ENCODE measurements around the gene APOBEC3A. TPM values are rescaled to one million over a fixed set of nuclear protein-coding genes. Genes with fewer than 3 reads are reported as not detected.

The APOBEC3A gene
- total and polyA plus RNA-seq, 2 of the 4 experiments (the other 2 are of a cell fraction), result not detected

DNA sequence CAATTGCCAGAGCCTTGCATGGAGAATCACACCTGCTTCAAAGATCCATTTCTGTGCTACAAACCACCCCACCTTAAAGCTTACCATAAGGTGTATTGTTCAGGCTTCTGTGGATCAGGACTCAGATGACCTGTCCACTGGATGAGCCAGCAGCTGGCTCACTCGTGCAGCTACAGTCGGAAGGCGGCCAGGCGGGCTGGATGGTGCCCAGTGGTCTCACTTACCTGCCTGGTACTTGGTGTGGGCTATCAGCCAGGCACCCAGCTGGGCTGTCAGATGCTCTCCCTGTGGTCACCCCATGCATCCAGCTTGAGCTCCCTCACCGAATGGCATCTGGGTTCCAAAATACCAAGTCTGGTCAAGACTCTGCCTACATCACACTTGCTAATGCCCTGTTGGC, 13.8 kb downstream of the APOBEC3A start:
- H2BK20ac ChIP-seq (ENCODE audit: low read depth, low read length), result no peak overlapping the region
- H2BK15ac ChIP-seq (ENCODE audit: low read depth, low read length), result no peak overlapping the region
- dilution Hi-C loops (cut with HindIII; ENCODE audit: low sequenced_read_pairs, unreplicated experiment) (no loop called here), in situ Hi-C loops (cut with MboI; ENCODE audit: low sequenced_read_pairs) (no loop called here), intact Hi-C loops (cut with micrococcal nuclease) (no loop called here)
- TF ChIP-seq FOS (IDR thresholded peaks at IDR 0.05; ENCODE audit: low read depth, low read length) (no peak), RFX5 (IDR thresholded peaks at IDR 0.05; ENCODE audit: low read depth, low read length) (no peak), RCOR1 (IDR thresholded peaks at IDR 0.05; ENCODE audit: insufficient replicate concordance, low read length) (no peak), CEBPB (IDR thresholded peaks at IDR 0.05; ENCODE audit: low read depth, low read length) (no peak), RAD21 (IDR thresholded peaks at IDR 0.05; ENCODE audit: low read length) (no peak), BHLHE40 (IDR thresholded peaks at IDR 0.05; ENCODE audit: low read depth, low read length) (no peak), NFE2L2 (IDR thresholded peaks at IDR 0.05; ENCODE audit: low read depth, low read length) (no peak), MAZ (IDR thresholded peaks at IDR 0.05; ENCODE audit: borderline replicate concordance, low read depth, low read length) (no peak), MAFK (IDR thresholded peaks at IDR 0.05; ENCODE audit: low read depth, low read length) (no peak), POLR2A (IDR thresholded peaks at IDR 0.05; ENCODE audit: low read depth, low read length) (no peak), SMC3 (IDR thresholded peaks at IDR 0.05; ENCODE audit: low read depth, low read length) (no peak), CHD1 (IDR thresholded peaks at IDR 0.05; ENCODE audit: low read depth, low read length) (no peak), MXI1 (IDR thresholded peaks at IDR 0.05; ENCODE audit: borderline replicate concordance, low read depth, low read length) (no peak)
- TF ChIP-seq, protein P1, sequence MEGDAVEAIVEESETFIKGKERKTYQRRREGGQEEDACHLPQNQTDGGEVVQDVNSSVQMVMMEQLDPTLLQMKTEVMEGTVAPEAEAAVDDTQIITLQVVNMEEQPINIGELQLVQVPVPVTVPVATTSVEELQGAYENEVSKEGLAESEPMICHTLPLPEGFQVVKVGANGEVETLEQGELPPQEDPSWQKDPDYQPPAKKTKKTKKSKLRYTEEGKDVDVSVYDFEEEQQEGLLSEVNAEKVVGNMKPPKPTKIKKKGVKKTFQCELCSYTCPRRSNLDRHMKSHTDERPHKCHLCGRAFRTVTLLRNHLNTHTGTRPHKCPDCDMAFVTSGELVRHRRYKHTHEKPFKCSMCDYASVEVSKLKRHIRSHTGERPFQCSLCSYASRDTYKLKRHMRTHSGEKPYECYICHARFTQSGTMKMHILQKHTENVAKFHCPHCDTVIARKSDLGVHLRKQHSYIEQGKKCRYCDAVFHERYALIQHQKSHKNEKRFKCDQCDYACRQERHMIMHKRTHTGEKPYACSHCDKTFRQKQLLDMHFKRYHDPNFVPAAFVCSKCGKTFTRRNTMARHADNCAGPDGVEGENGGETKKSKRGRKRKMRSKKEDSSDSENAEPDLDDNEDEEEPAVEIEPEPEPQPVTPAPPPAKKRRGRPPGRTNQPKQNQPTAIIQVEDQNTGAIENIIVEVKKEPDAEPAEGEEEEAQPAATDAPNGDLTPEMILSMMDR (conservative IDR thresholded peaks at IDR 0.05; ENCODE audit: low read depth, low read length), result no peak
- TF ChIP-seq, protein P2, sequence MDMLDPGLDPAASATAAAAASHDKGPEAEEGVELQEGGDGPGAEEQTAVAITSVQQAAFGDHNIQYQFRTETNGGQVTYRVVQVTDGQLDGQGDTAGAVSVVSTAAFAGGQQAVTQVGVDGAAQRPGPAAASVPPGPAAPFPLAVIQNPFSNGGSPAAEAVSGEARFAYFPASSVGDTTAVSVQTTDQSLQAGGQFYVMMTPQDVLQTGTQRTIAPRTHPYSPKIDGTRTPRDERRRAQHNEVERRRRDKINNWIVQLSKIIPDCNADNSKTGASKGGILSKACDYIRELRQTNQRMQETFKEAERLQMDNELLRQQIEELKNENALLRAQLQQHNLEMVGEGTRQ (IDR thresholded peaks at IDR 0.05; ENCODE audit: low read depth, low read length), result no peak
- TF ChIP-seq, protein P3, sequence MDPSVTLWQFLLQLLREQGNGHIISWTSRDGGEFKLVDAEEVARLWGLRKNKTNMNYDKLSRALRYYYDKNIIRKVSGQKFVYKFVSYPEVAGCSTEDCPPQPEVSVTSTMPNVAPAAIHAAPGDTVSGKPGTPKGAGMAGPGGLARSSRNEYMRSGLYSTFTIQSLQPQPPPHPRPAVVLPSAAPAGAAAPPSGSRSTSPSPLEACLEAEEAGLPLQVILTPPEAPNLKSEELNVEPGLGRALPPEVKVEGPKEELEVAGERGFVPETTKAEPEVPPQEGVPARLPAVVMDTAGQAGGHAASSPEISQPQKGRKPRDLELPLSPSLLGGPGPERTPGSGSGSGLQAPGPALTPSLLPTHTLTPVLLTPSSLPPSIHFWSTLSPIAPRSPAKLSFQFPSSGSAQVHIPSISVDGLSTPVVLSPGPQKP (IDR thresholded peaks at IDR 0.05; ENCODE audit: borderline replicate concordance, low read depth, low read length), result no peak
- ChIA-PET POLR2A (ENCODE audit: unreplicated experiment) (no interaction called here), CTCF (interaction anchor here (1.0 kb wide), 1 partner anchor 32 kb away, joined by 4 read pairs; no protein-coding TSS in a partner anchor)
- H3K4me2 ChIP-seq (ENCODE audit: low read depth, low read length), result no peak overlapping the region
- H3K9me1 ChIP-seq (ENCODE audit: insufficient read depth, low read length), result no peaks in the 10 kb centered on the region
- H2BK5ac ChIP-seq (ENCODE audit: low read depth, low read length, poor library complexity, severe bottlenecking), result no peak overlapping the region
- 94% methylated on average over 4 of the region's 5 CpGs; no CpG with 5 or more reads in 1 of the 2 experiments for WGBS, 2 experiments (ENCODE audit: extremely low coverage in 2 of 2, insufficient read length in 1 of 2)
- H3K9ac ChIP-seq (ENCODE audit: low read depth, low read length), result no peak overlapping the region
- H2AK5ac ChIP-seq (ENCODE audit: low read depth, low read length), result no peak overlapping the region
- no peak overlapping the region for H2AFZ ChIP-seq (replicated peaks; ENCODE audit: low read length, poor library complexity)
- no peak overlapping the region for H3K23ac ChIP-seq (ENCODE audit: low read depth, low read length)
- H4K8ac ChIP-seq (ENCODE audit: low read depth in 2 of 2, low read length in 2 of 2), result no peak overlapping the region
- H3K27me3 ChIP-seq (ENCODE audit: control insufficient read depth, insufficient read depth, low read length), result peaks cover 56% of the 10 kb centered on the region
- peaks cover 4% of the 10 kb centered on the region for H3K9me3 ChIP-seq (ENCODE audit: control insufficient read depth, insufficient read depth, low read length)
- H4K91ac ChIP-seq (ENCODE audit: insufficient read depth, low read depth, low read length), result no peak overlapping the region
- ATAC-seq (ENCODE audit: low read depth), result no peak
- no peaks in the 10 kb centered on the region for H3K4me1 ChIP-seq (ENCODE audit: control insufficient read depth, insufficient read depth, low read length)
- no peak overlapping the region for H2AK9ac ChIP-seq (replicated peaks; ENCODE audit: low read depth, low read length, poor library complexity)
- H3K56ac ChIP-seq (ENCODE audit: extremely low read depth, insufficient read depth, low read length), result no peak overlapping the region
- H3K18ac ChIP-seq (ENCODE audit: low read depth, low read length), result no peak overlapping the region
- no peaks in the 10 kb centered on the region; the same call in 1 of the 2 replicates for H4K20me1 ChIP-seq (ENCODE audit: insufficient read depth, low read length)
- H3K36me3 ChIP-seq (ENCODE audit: control insufficient read depth, insufficient read depth, low read length), result no peaks in the 10 kb centered on the region
- H3K4ac ChIP-seq (ENCODE audit: low read depth, low read length), result no peak overlapping the region
- H3K27ac ChIP-seq (ENCODE audit: insufficient read depth, low read length), result no peak overlapping the region
- no TSS peak for BruUV-seq (replicated peaks)
- no peaks in the 10 kb centered on the region for H3K79me1 ChIP-seq (ENCODE audit: low read depth in 1 of 2, low read length in 2 of 2)
- no peak overlapping the region for H3K4me3 ChIP-seq (ENCODE audit: insufficient read depth, low read depth, low read length)
- no peak overlapping the region for H4K5ac ChIP-seq (ENCODE audit: low read depth, low read length)
- no peak for DNase-seq
- no peak overlapping the region for H2BK120ac ChIP-seq (ENCODE audit: low read depth, low read length)
- no peak overlapping the region for H3K14ac ChIP-seq (replicated peaks; ENCODE audit: low read depth, low read length)
